ENCODE data around the gene GSAP.

Gene GSAP

GRCh38 chr7:77391230-77391629 is 24.9 kb downstream of the GSAP start:
- no peak for TF ChIP-seq CTCF (IDR thresholded peaks at IDR 0.05)

GRCh38 chr7:77388055-77388641 is 28.0 kb downstream of the GSAP start:
- no peak for TF ChIP-seq CTCF (IDR thresholded peaks at IDR 0.05)

- no peak for TF ChIP-seq CTCF (IDR thresholded peaks at IDR 0.05)
Observed at GRCh38 chr7:77386165-77386822, 29.9 kb downstream of the GSAP start.

GRCh38 chr7:77383333-77383740 is 32.8 kb downstream of the GSAP start:
- no peak for TF ChIP-seq CTCF (IDR thresholded peaks at IDR 0.05)

GRCh38 chr7:77382532-77382931 is 33.6 kb downstream of the GSAP start:
- no peak for TF ChIP-seq CTCF (IDR thresholded peaks at IDR 0.05)

GRCh38 chr7:77378584-77378983 is 37.6 kb downstream of the GSAP start:
- no peak for TF ChIP-seq CTCF (IDR thresholded peaks at IDR 0.05)

GRCh38 chr7:77370606-77371005 is 45.5 kb downstream of the GSAP start:
- no peak for TF ChIP-seq CTCF (IDR thresholded peaks at IDR 0.05)

Data from LNCAP (cell line).